HEK293 (cell line): ENCODE measurements around the gene SHISA5.

Experiments
- CTCF ChIA-PET: fragments of 350-600 bp; formaldehyde crosslinking; extraction: SDS; loops from one replicate; lab custom pipeline; 2021; ENCODE audit warnings: antibody characterized with exemption; lab: Yijun Ruan, JAX
- POLR2A ChIA-PET: fragments of 300-600 bp; formaldehyde crosslinking; extraction: SDS; loops from one replicate; lab custom pipeline; 2020; ENCODE audit warnings: antibody characterized with exemption, inconsistent platforms; lab: Yijun Ruan, JAX
- H3K27ac ChIP-seq: fragments of 200-500 bp; sonication (Bioruptor generic); 2 replicates; pipeline ENCODE4 v1.5.1; 2014; ENCODE audit warnings: low read depth, low read length, control low read depth, inconsistent platforms; ENCODE audit errors: extremely low read depth
- H3K36me3 ChIP-seq, 2 experiments: fragments of 200-500 bp in 1 of 2; sonication (Bioruptor generic) in 1 of 2; 1 replicate in 1 of 2; 2 replicates in 1 of 2; pipeline ENCODE4 v1.5.1; 2014 to 2017; ENCODE audit warnings: inconsistent platforms in 2 of 2, low read length in 2 of 2; ENCODE audit not compliant: control insufficient read depth in 2 of 2, insufficient read depth in 1 of 2
- H3K4me1 ChIP-seq: fragments of 200-500 bp; sonication (Bioruptor generic); 2 replicates; pipeline ENCODE4 v1.5.1; 2014; ENCODE audit warnings: mild to moderate bottlenecking, low read length, inconsistent platforms; ENCODE audit not compliant: control insufficient read depth, insufficient read depth
- H3K4me3 ChIP-seq: 2 replicates; pipeline ENCODE4 v1.5.1; 2011; ENCODE audit warnings: low read depth, mild to moderate bottlenecking, control low read depth, low read length, moderate library complexity
- H3K9me3 ChIP-seq: fragments of 200-500 bp; sonication (Bioruptor generic); 2 replicates; pipeline ENCODE4 v1.5.1; 2014; ENCODE audit warnings: low read depth, low read length, inconsistent platforms; ENCODE audit not compliant: control insufficient read depth, insufficient read depth
- BCL11B ChIP-seq: fragments of 450-650 bp; formaldehyde crosslinking; IDR thresholded peaks from 2 replicates; pipeline ENCODE4 v1.5.1; 2016; ENCODE audit warnings: low read depth, missing biosample characterization, missing genetic modification characterization
- CTCF ChIP-seq: fragments of 450-650 bp; formaldehyde crosslinking; IDR thresholded peaks from 2 replicates; pipeline ENCODE4 v1.5.1; 2016; ENCODE audit warnings: missing biosample characterization, missing genetic modification characterization
- GLIS1 ChIP-seq: fragments of 450-650 bp; formaldehyde crosslinking; IDR thresholded peaks from 2 replicates; pipeline ENCODE4 v1.5.1; 2016; ENCODE audit warnings: missing biosample characterization, missing genetic modification characterization
- KLF1 ChIP-seq: fragments of 450-650 bp; formaldehyde crosslinking; IDR thresholded peaks from 2 replicates; pipeline ENCODE4 v1.5.1; 2016; ENCODE audit warnings: missing biosample characterization, missing genetic modification characterization
- KLF8 ChIP-seq: fragments of 450-650 bp; formaldehyde crosslinking; IDR thresholded peaks from 2 replicates; pipeline ENCODE4 v1.5.1; 2016; ENCODE audit warnings: missing biosample characterization, missing genetic modification characterization
- MZF1 ChIP-seq: fragments of 450-650 bp; formaldehyde crosslinking; IDR thresholded peaks from 2 replicates; pipeline ENCODE4 v1.5.1; 2017; ENCODE audit warnings: missing biosample characterization, missing genetic modification characterization, borderline replicate concordance
- RBAK ChIP-seq: fragments of 450-650 bp; formaldehyde crosslinking; IDR thresholded peaks from 2 replicates; pipeline ENCODE4 v1.5.1; 2016; ENCODE audit warnings: missing biosample characterization, missing genetic modification characterization
- SETDB1 ChIP-seq: IDR thresholded peaks from one replicate; pipeline ENCODE4 v1.6.1; 2017; ENCODE audit warnings: mild to moderate bottlenecking, low read length, moderate library complexity, mixed read lengths; ENCODE audit not compliant: insufficient read length
- ZBTB11 ChIP-seq: fragments of 450-650 bp; formaldehyde crosslinking; conservative IDR thresholded peaks from 2 replicates; pipeline ENCODE4 v1.5.1; 2016; ENCODE audit warnings: low read depth, missing biosample characterization, missing genetic modification characterization
- ZBTB44 ChIP-seq: fragments of 450-650 bp; IDR thresholded peaks from 2 replicates; pipeline ENCODE4 v1.5.1; 2018; ENCODE audit warnings: missing biosample characterization, mild to moderate bottlenecking, missing genetic modification characterization
- ZNF138 ChIP-seq: fragments of 450-650 bp; formaldehyde crosslinking; IDR thresholded peaks from 2 replicates; pipeline ENCODE4 v1.5.1; 2016; ENCODE audit warnings: missing biosample characterization, missing genetic modification characterization, borderline replicate concordance
- ZNF148 ChIP-seq: fragments of 450-650 bp; formaldehyde crosslinking; IDR thresholded peaks from 2 replicates; pipeline ENCODE4 v1.5.0; 2017; ENCODE audit warnings: missing biosample characterization, missing genetic modification characterization, borderline replicate concordance
- ZNF174 ChIP-seq: fragments of 450-650 bp; formaldehyde crosslinking; IDR thresholded peaks from 2 replicates; pipeline ENCODE4 v1.5.0; 2017; ENCODE audit warnings: missing biosample characterization, mild to moderate bottlenecking, missing genetic modification characterization
- ZNF175 ChIP-seq: fragments of 450-650 bp; formaldehyde crosslinking; IDR thresholded peaks from 2 replicates; pipeline ENCODE4 v1.5.1; 2016; ENCODE audit warnings: missing biosample characterization, missing genetic modification characterization
- ZNF239 ChIP-seq: fragments of 450-650 bp; formaldehyde crosslinking; IDR thresholded peaks from 2 replicates; pipeline ENCODE4 v1.5.1; 2016; ENCODE audit warnings: missing biosample characterization, missing genetic modification characterization
- ZNF48 ChIP-seq: fragments of 450-650 bp; formaldehyde crosslinking; IDR thresholded peaks from 2 replicates; pipeline ENCODE4 v1.5.1; 2016; ENCODE audit warnings: missing biosample characterization, missing genetic modification characterization
- ZNF623 ChIP-seq: fragments of 450-650 bp; formaldehyde crosslinking; IDR thresholded peaks from 2 replicates; pipeline ENCODE4 v1.5.1; 2016; ENCODE audit warnings: missing biosample characterization, missing genetic modification characterization
- ZNF624 ChIP-seq: fragments of 450-650 bp; formaldehyde crosslinking; IDR thresholded peaks from 2 replicates; pipeline ENCODE4 v1.5.1; 2017; ENCODE audit warnings: missing biosample characterization, missing genetic modification characterization
- ZNF707 ChIP-seq: fragments of 450-650 bp; formaldehyde crosslinking; IDR thresholded peaks from 2 replicates; pipeline ENCODE4 v1.5.1; 2016; ENCODE audit warnings: missing biosample characterization, missing genetic modification characterization

Gene SHISA5

GRCh38 chr3:48518638-48519276 lies 14.8 kb upstream of the SHISA5 start:
- ChIA-PET CTCF (no interaction called here), POLR2A (no interaction called here)
- Histone ChIP-seq H3K36me3 (no peaks in the 10 kb centered on the region), H3K27ac (no peak overlapping the region), H3K4me3 (no peak overlapping the region), H3K4me1 (no peaks in the 10 kb centered on the region), H3K9me3 (no peaks in the 10 kb centered on the region)
- TF ChIP-seq ZNF239 (tag by site-specific recombination) (no peak), GLIS1 (tag by site-specific recombination) (no peak), ZBTB11 (no peak), RBAK (tag by site-specific recombination) (no peak), ZBTB44 (tag by site-specific recombination) (no peak), CTCF (tag by site-specific recombination) (no peak), MZF1 (no peak), ZNF138 (tag by site-specific recombination) (no peak), ZNF624 (tag by site-specific recombination) (no peak), KLF1 (no peak), ZNF48 (no peak), ZNF174 (tag by site-specific recombination) (no peak), SETDB1 (no peak), ZNF148 (no peak), ZNF623 (no peak), ZNF707 (tag by site-specific recombination) (no peak), ZNF175 (tag by site-specific recombination) (no peak), BCL11B (tag by site-specific recombination) (no peak), KLF8 (tag by site-specific recombination) (no peak)
